ENCODE data around the gene KIDINS220. TPM values are rescaled to one million over a fixed set of nuclear protein-coding genes. Genes with fewer than 3 reads are reported as not detected.

The KIDINS220 gene
- total and polyA plus RNA-seq, 2 experiments from 2014 or later = 24.2 to 77.5 TPM

- Histone ChIP-seq H3K4me3 (no peak overlapping the region), H3K9me3 (ENCODE audit: low read depth) (no peaks in the 10 kb centered on the region), H3K36me3 (replicated peaks; ENCODE audit: insufficient read depth, low read depth) (no peaks in the 10 kb centered on the region), H3K9me2 (replicated peaks; ENCODE audit: insufficient read depth) (no peaks in the 10 kb centered on the region), H3K79me2 (no peaks in the 10 kb centered on the region), H3K4me2 (no peak overlapping the region), H4K20me1 (ENCODE audit: insufficient read depth, poor library complexity, severe bottlenecking) (no peaks in the 10 kb centered on the region), H3K27me3 (no peaks in the 10 kb centered on the region), H3K27ac (no peak overlapping the region), H3K4me1 (ENCODE audit: insufficient read depth) (no peaks in the 10 kb centered on the region), H2AFZ (no peak overlapping the region)
- peak; percentile 62 for TF ChIP-seq CTCF (IDR thresholded peaks at IDR 0.05; ENCODE audit: poor library complexity)
- no peak for TF ChIP-seq EZH2 (IDR thresholded peaks at IDR 0.05; ENCODE audit: borderline replicate concordance)
- peak; percentile 76 for DNase-seq (ENCODE audit: low spot score)
- 50% methylated on average over 11 of the region's 11 CpGs for WGBS (ENCODE audit: low lambda C conversion rate, missing lambda C conversion rate)
Measured at GRCh38 chr2:8872821-8873432, 35.5 kb upstream of the KIDINS220 start.

- H3K9me3 ChIP-seq (ENCODE audit: low read depth) = no peaks in the 10 kb centered on the region
- H3K4me3 ChIP-seq = no peak overlapping the region
- no peaks in the 10 kb centered on the region for H3K79me2 ChIP-seq
- no peak overlapping the region for H2AFZ ChIP-seq
- H3K36me3 ChIP-seq (replicated peaks; ENCODE audit: insufficient read depth, low read depth) = no peaks in the 10 kb centered on the region
- WGBS (ENCODE audit: low lambda C conversion rate, missing lambda C conversion rate) = 77% methylated on average over 2 of the region's 2 CpGs
- TF ChIP-seq CTCF (IDR thresholded peaks at IDR 0.05; ENCODE audit: poor library complexity) (no peak), EZH2 (IDR thresholded peaks at IDR 0.05; ENCODE audit: borderline replicate concordance) (no peak), EZH2phosphoT487 (IDR thresholded peaks at IDR 0.05; ENCODE audit: low read depth, severe bottlenecking, unreplicated experiment) (no peak)
- H3K9me2 ChIP-seq (replicated peaks; ENCODE audit: insufficient read depth) = no peaks in the 10 kb centered on the region
- no peaks in the 10 kb centered on the region for H3K27me3 ChIP-seq
- no peaks in the 10 kb centered on the region for H4K20me1 ChIP-seq (ENCODE audit: insufficient read depth, poor library complexity, severe bottlenecking)
- no peak for DNase-seq (ENCODE audit: low spot score)
- no peaks in the 10 kb centered on the region for H3K4me1 ChIP-seq (ENCODE audit: insufficient read depth)
- H3K4me2 ChIP-seq = no peak overlapping the region
- H3K27ac ChIP-seq = no peak overlapping the region
Measured at GRCh38 chr2:8870441-8870840, 33.0 kb upstream of the KIDINS220 start.

- no peak for TF ChIP-seq EZH2phosphoT487 (IDR thresholded peaks at IDR 0.05; ENCODE audit: low read depth, severe bottlenecking, unreplicated experiment)
- no peak for TF ChIP-seq EZH2 (IDR thresholded peaks at IDR 0.05; ENCODE audit: borderline replicate concordance)
- WGBS (ENCODE audit: low lambda C conversion rate, missing lambda C conversion rate) = 38% methylated on average over 3 of the region's 3 CpGs
- H4K20me1 ChIP-seq (ENCODE audit: insufficient read depth, poor library complexity, severe bottlenecking) = no peaks in the 10 kb centered on the region
- H3K79me2 ChIP-seq = no peaks in the 10 kb centered on the region
- H3K27me3 ChIP-seq = no peaks in the 10 kb centered on the region
- no peak overlapping the region for H3K27ac ChIP-seq
- no peaks in the 10 kb centered on the region for H3K9me3 ChIP-seq (ENCODE audit: low read depth)
- H3K9me2 ChIP-seq (replicated peaks; ENCODE audit: insufficient read depth) = no peaks in the 10 kb centered on the region
- no peaks in the 10 kb centered on the region for H3K4me1 ChIP-seq (ENCODE audit: insufficient read depth)
- H3K4me2 ChIP-seq = no peak overlapping the region
- no peak overlapping the region for H3K4me3 ChIP-seq
- no peak overlapping the region for H2AFZ ChIP-seq
- no peaks in the 10 kb centered on the region for H3K36me3 ChIP-seq (replicated peaks; ENCODE audit: insufficient read depth, low read depth)
- DNase-seq (ENCODE audit: low spot score) = no peak
Measured at GRCh38 chr2:8867363-8867762, 29.9 kb upstream of the KIDINS220 start.

- Histone ChIP-seq H2AFZ (no peak overlapping the region), H3K9me2 (replicated peaks; ENCODE audit: insufficient read depth) (no peaks in the 10 kb centered on the region), H3K36me3 (replicated peaks; ENCODE audit: insufficient read depth, low read depth) (no peaks in the 10 kb centered on the region), H3K27me3 (no peaks in the 10 kb centered on the region), H3K9me3 (ENCODE audit: low read depth) (no peaks in the 10 kb centered on the region), H4K20me1 (ENCODE audit: insufficient read depth, poor library complexity, severe bottlenecking) (no peaks in the 10 kb centered on the region), H3K4me2 (no peak overlapping the region), H3K4me1 (ENCODE audit: insufficient read depth) (no peaks in the 10 kb centered on the region), H3K4me3 (no peak overlapping the region), H3K79me2 (no peaks in the 10 kb centered on the region), H3K27ac (no peak overlapping the region)
- TF ChIP-seq EZH2 (IDR thresholded peaks at IDR 0.05; ENCODE audit: borderline replicate concordance) = no peak
- no peak for TF ChIP-seq CTCF (IDR thresholded peaks at IDR 0.05; ENCODE audit: poor library complexity)
- no peak for TF ChIP-seq EZH2phosphoT487 (IDR thresholded peaks at IDR 0.05; ENCODE audit: low read depth, severe bottlenecking, unreplicated experiment)
- DNase-seq (ENCODE audit: low spot score) = no peak
- WGBS (ENCODE audit: low lambda C conversion rate, missing lambda C conversion rate) = 85% methylated on average over 10 of the region's 10 CpGs
Measured at GRCh38 chr2:8863331-8863953, 26.0 kb upstream of the KIDINS220 start.
